ENCODE data around the gene PDE3A.

GRCh38 chr12:20523658-20524057 is 155.3 kb downstream of the PDE3A start:
- TF ChIP-seq CTCF (conservative IDR thresholded peaks at IDR 0.05) (no peak), ZFX (IDR thresholded peaks at IDR 0.05) (no peak)
